Measurements from ENCODE around the gene ADCY4. TPM values are rescaled to one million over a fixed set of nuclear protein-coding genes. Genes with fewer than 3 reads are reported as not detected.

Gene ADCY4
- total RNA-seq, 4 donors from 2014 or later = 13.3 to 40.5 (median 22.6) TPM

GRCh38 chr14:24363401-24363800 lies 28.5 kb upstream of the ADCY4 start:
- no peaks in the 10 kb centered on the region for H3K9me3 ChIP-seq
- no peak for TF ChIP-seq POLR2A (IDR thresholded peaks at IDR 0.05)
- TF ChIP-seq POLR2AphosphoS5 (IDR thresholded peaks at IDR 0.05) = no peak
- ATAC-seq = no peak
- H3K27me3 ChIP-seq = no peaks in the 10 kb centered on the region
- 72 to 84% methylated on average over 3 to 5 of the region's 5 CpGs for WGBS, 2 donors (ENCODE audit: low coverage in 1 of 2)
- H3K4me3 ChIP-seq = no peak overlapping the region
- H3K4me1 ChIP-seq = peaks cover 0 to 37% (median 13%) of the 10 kb centered on the region in 3 donors
- H3K36me3 ChIP-seq = no peaks in the 10 kb centered on the region
- no peak overlapping the region for H3K27ac ChIP-seq

- TF ChIP-seq EP300 (IDR thresholded peaks at IDR 0.05) = no peak
- no peak for TF ChIP-seq CTCF (IDR thresholded peaks at IDR 0.05)
- no peak for TF ChIP-seq POLR2AphosphoS5 (IDR thresholded peaks at IDR 0.05)
- no peak for TF ChIP-seq POLR2A (IDR thresholded peaks at IDR 0.05)
- peaks cover 0 to 27% (median 13%) of the 10 kb centered on the region in 3 donors for H3K4me1 ChIP-seq
- H3K27me3 ChIP-seq = no peaks in the 10 kb centered on the region
- H3K27ac ChIP-seq = no peak overlapping the region
- no peak for ATAC-seq
- no peak overlapping the region for H3K4me3 ChIP-seq
- 17 to 42% methylated on average over 1 to 2 of the region's 2 CpGs for WGBS, 2 donors (ENCODE audit: low coverage in 1 of 2)
- H3K9me3 ChIP-seq = no peaks in the 10 kb centered on the region
- no peaks in the 10 kb centered on the region for H3K36me3 ChIP-seq
These were observed 27.5 kb upstream of the ADCY4 start for GRCh38 chr14:24362241-24362960.

DNA sequence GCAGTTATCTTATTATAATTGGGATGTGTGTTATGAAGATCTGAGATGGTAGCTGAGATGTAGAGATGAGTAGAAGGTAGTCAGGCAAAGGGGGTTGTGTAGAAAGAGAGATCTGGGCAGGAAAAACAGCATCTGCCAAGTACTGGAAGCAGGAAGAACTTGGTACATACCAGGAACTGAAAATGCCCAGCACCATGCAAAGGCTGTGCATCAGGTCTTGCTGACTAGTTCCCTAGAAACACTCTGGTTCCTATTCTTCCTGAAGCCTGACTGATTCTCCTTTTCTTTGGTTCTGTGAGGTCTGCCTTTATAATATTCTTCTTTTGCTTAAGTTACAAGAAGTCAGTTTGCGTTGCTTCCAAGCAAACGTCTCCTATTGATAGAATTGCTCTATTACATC lies 26.5 kb upstream of the ADCY4 start:
- ATAC-seq = no peak
- Histone ChIP-seq H3K4me3 (no peak overlapping the region), H3K4me1 (peaks cover 0 to 17% (median 13%) of the 10 kb centered on the region in 3 donors), H3K27me3 (no peaks in the 10 kb centered on the region), H3K9me3 (no peaks in the 10 kb centered on the region), H3K36me3 (no peaks in the 10 kb centered on the region), H3K27ac (no peak overlapping the region)
- no peak for TF ChIP-seq EP300 (IDR thresholded peaks at IDR 0.05)
- no peak for TF ChIP-seq POLR2A (IDR thresholded peaks at IDR 0.05)
- TF ChIP-seq CTCF (IDR thresholded peaks at IDR 0.05) = no peak
- no peak for TF ChIP-seq POLR2AphosphoS5 (IDR thresholded peaks at IDR 0.05)
- 56 to 58% methylated on average over 2 of the region's 2 CpGs for WGBS, 2 donors (ENCODE audit: low coverage in 1 of 2)

- Histone ChIP-seq H3K27ac (no peak overlapping the region), H3K4me1 (peaks cover 0 to 6% (median 5%) of the 10 kb centered on the region in 3 donors), H3K4me3 (no peak overlapping the region), H3K36me3 (no peaks in the 10 kb centered on the region), H3K9me3 (no peaks in the 10 kb centered on the region), H3K27me3 (no peaks in the 10 kb centered on the region)
- WGBS, 2 donors (ENCODE audit: low coverage in 1 of 2) = 73 to 91% methylated on average over 1 to 2 of the region's 3 CpGs
- no peak for TF ChIP-seq POLR2A (IDR thresholded peaks at IDR 0.05)
- TF ChIP-seq CTCF (IDR thresholded peaks at IDR 0.05) = no peak
- TF ChIP-seq EP300 (IDR thresholded peaks at IDR 0.05) = no peak
- no peak for TF ChIP-seq POLR2AphosphoS5 (IDR thresholded peaks at IDR 0.05)
- no peak for ATAC-seq
These were observed 25.4 kb upstream of the ADCY4 start for GRCh38 chr14:24360281-24360680.

GRCh38 chr14:24356208-24356607 lies 21.3 kb upstream of the ADCY4 start:
- Histone ChIP-seq H3K27me3 (no peaks in the 10 kb centered on the region), H3K4me3 (no peak overlapping the region), H3K27ac (no peak overlapping the region), H3K9me3 (no peaks in the 10 kb centered on the region), H3K36me3 (no peaks in the 10 kb centered on the region), H3K4me1 (peaks cover 0 to 23% (median 0%) of the 10 kb centered on the region in 3 donors)
- no peak for ATAC-seq
- 91 to 100% methylated on average over 1 to 3 of the region's 4 CpGs for WGBS, 2 donors (ENCODE audit: low coverage in 1 of 2)
- TF ChIP-seq POLR2AphosphoS5 (IDR thresholded peaks at IDR 0.05) (no peak), CTCF (IDR thresholded peaks at IDR 0.05) (no peak), EP300 (IDR thresholded peaks at IDR 0.05) (no peak), POLR2A (IDR thresholded peaks at IDR 0.05) (no peak)

Data from gastroesophageal sphincter (tissue), 4 donors.